ENCODE measurements around the gene METTL9. TPM values are rescaled to one million over a fixed set of nuclear protein-coding genes. Genes with fewer than 3 reads are reported as not detected.
A peak's percentile ranks its signal among the peaks of the same experiment; 100 is the strongest.
"Not testable (repeated sequence)": the region's sequence is repeated elsewhere in the genome, so short reads cannot be mapped to it uniquely, and the experiment has no call there.

METTL9 gene
- total RNA-seq, 1 donor: 170 TPM

GRCh38 chr16:21683184-21683583 is 83.8 kb downstream of the METTL9 start:
- H3K27me3 ChIP-seq (ENCODE audit: insufficient read depth, low read length): no peaks in the 10 kb centered on the region
- no peak overlapping the region for H2AFZ ChIP-seq (ENCODE audit: low read length)
- no peak overlapping the region for H3K4me2 ChIP-seq (ENCODE audit: insufficient read depth, low read length)
- H3K36me3 ChIP-seq (ENCODE audit: insufficient read depth, low read length): no peaks in the 10 kb centered on the region
- TF ChIP-seq CTCF (IDR thresholded peaks at IDR 0.05; ENCODE audit: extremely low read depth, low read depth, low read length): no peak
- no peak for DNase-seq (ENCODE audit: insufficient read length, low spot score, missing footprints)
- H3K79me2 ChIP-seq (ENCODE audit: insufficient read depth, low read length): no peaks in the 10 kb centered on the region
- H3K9me3 ChIP-seq (ENCODE audit: low read depth, low read length): no peaks in the 10 kb centered on the region
- H3K4me1 ChIP-seq (ENCODE audit: insufficient read depth, low read length): no peaks in the 10 kb centered on the region
- no peaks in the 10 kb centered on the region for H4K20me1 ChIP-seq (ENCODE audit: insufficient read depth, low read length)
- no peak overlapping the region for H3K27ac ChIP-seq (ENCODE audit: low read depth, low read length)
- no peak overlapping the region for H3K4me3 ChIP-seq (ENCODE audit: insufficient read depth, low read length)

- TF ChIP-seq CTCF (IDR thresholded peaks at IDR 0.05; ENCODE audit: extremely low read depth, low read depth, low read length): peak; percentile 39
- H3K4me2 ChIP-seq (ENCODE audit: insufficient read depth, low read length): no peak overlapping the region
- H3K27ac ChIP-seq (ENCODE audit: low read depth, low read length): no peak overlapping the region
- H2AFZ ChIP-seq (ENCODE audit: low read length): no peak overlapping the region
- no peaks in the 10 kb centered on the region for H3K9me3 ChIP-seq (ENCODE audit: low read depth, low read length)
- H3K79me2 ChIP-seq (ENCODE audit: insufficient read depth, low read length): no peaks in the 10 kb centered on the region
- H3K36me3 ChIP-seq (ENCODE audit: insufficient read depth, low read length): no peaks in the 10 kb centered on the region
- H4K20me1 ChIP-seq (ENCODE audit: insufficient read depth, low read length): no peaks in the 10 kb centered on the region
- H3K4me1 ChIP-seq (ENCODE audit: insufficient read depth, low read length): no peaks in the 10 kb centered on the region
- no peaks in the 10 kb centered on the region for H3K27me3 ChIP-seq (ENCODE audit: insufficient read depth, low read length)
- DNase-seq (ENCODE audit: insufficient read length, low spot score, missing footprints): no peak
- no peak overlapping the region for H3K4me3 ChIP-seq (ENCODE audit: insufficient read depth, low read length)
Observed at GRCh38 chr16:21684199-21684598, 84.8 kb downstream of the METTL9 start.

- H3K27me3 ChIP-seq (ENCODE audit: insufficient read depth, low read length): no peaks in the 10 kb centered on the region
- no peak overlapping the region for H3K4me2 ChIP-seq (ENCODE audit: insufficient read depth, low read length)
- H3K36me3 ChIP-seq (ENCODE audit: insufficient read depth, low read length): no peaks in the 10 kb centered on the region
- H2AFZ ChIP-seq (ENCODE audit: low read length): no peak overlapping the region
- no peak overlapping the region for H3K27ac ChIP-seq (ENCODE audit: low read depth, low read length)
- no peak overlapping the region for H3K4me3 ChIP-seq (ENCODE audit: insufficient read depth, low read length)
- H3K4me1 ChIP-seq (ENCODE audit: insufficient read depth, low read length): no peaks in the 10 kb centered on the region
- TF ChIP-seq CTCF (IDR thresholded peaks at IDR 0.05; ENCODE audit: extremely low read depth, low read depth, low read length): no peak
- DNase-seq (ENCODE audit: insufficient read length, low spot score, missing footprints): peak; percentile 32
- H3K79me2 ChIP-seq (ENCODE audit: insufficient read depth, low read length): no peaks in the 10 kb centered on the region
- H3K9me3 ChIP-seq (ENCODE audit: low read depth, low read length): no peaks in the 10 kb centered on the region
- H4K20me1 ChIP-seq (ENCODE audit: insufficient read depth, low read length): no peaks in the 10 kb centered on the region
Observed at GRCh38 chr16:21685034-21685455, 85.7 kb downstream of the METTL9 start.

GRCh38 chr16:21689107-21689506 is 89.7 kb downstream of the METTL9 start:
- no peaks in the 10 kb centered on the region for H3K4me1 ChIP-seq (ENCODE audit: insufficient read depth, low read length)
- no peak overlapping the region for H3K27ac ChIP-seq (ENCODE audit: low read depth, low read length)
- no peaks in the 10 kb centered on the region for H3K27me3 ChIP-seq (ENCODE audit: insufficient read depth, low read length)
- H3K9me3 ChIP-seq (ENCODE audit: low read depth, low read length): no peaks in the 10 kb centered on the region
- no peak overlapping the region for H3K4me3 ChIP-seq (ENCODE audit: insufficient read depth, low read length)
- no peak overlapping the region for H2AFZ ChIP-seq (ENCODE audit: low read length)
- H3K79me2 ChIP-seq (ENCODE audit: insufficient read depth, low read length): no peaks in the 10 kb centered on the region
- no peak for DNase-seq (ENCODE audit: insufficient read length, low spot score, missing footprints)
- no peaks in the 10 kb centered on the region for H4K20me1 ChIP-seq (ENCODE audit: insufficient read depth, low read length)
- H3K36me3 ChIP-seq (ENCODE audit: insufficient read depth, low read length): no peaks in the 10 kb centered on the region
- TF ChIP-seq CTCF (IDR thresholded peaks at IDR 0.05; ENCODE audit: extremely low read depth, low read depth, low read length): no peak
- no peak overlapping the region for H3K4me2 ChIP-seq (ENCODE audit: insufficient read depth, low read length)

- not testable (repeated sequence) for H3K79me2 ChIP-seq (ENCODE audit: insufficient read depth, low read length); H3K4me2 ChIP-seq (ENCODE audit: insufficient read depth, low read length); H4K20me1 ChIP-seq (ENCODE audit: insufficient read depth, low read length); H2AFZ ChIP-seq (ENCODE audit: low read length); H3K4me1 ChIP-seq (ENCODE audit: insufficient read depth, low read length); H3K27ac ChIP-seq (ENCODE audit: low read depth, low read length); H3K9me3 ChIP-seq (ENCODE audit: low read depth, low read length); H3K27me3 ChIP-seq (ENCODE audit: insufficient read depth, low read length); DNase-seq (ENCODE audit: insufficient read length, low spot score, missing footprints); H3K4me3 ChIP-seq (ENCODE audit: insufficient read depth, low read length); H3K36me3 ChIP-seq (ENCODE audit: insufficient read depth, low read length)
Observed at GRCh38 chr16:21690967-21691366, 91.6 kb downstream of the METTL9 start.
